Measurements from ENCODE around the gene ZNF93. TPM values are rescaled to one million over a fixed set of nuclear protein-coding genes. Genes with fewer than 3 reads are reported as not detected.
"Not testable (repeated sequence)": the region's sequence is repeated elsewhere in the genome, so short reads cannot be mapped to it uniquely, and the experiment has no call there.

The ZNF93 gene
- total RNA-seq: 1 to 10 TPM; 3.9 to 4.9 TPM

DNA sequence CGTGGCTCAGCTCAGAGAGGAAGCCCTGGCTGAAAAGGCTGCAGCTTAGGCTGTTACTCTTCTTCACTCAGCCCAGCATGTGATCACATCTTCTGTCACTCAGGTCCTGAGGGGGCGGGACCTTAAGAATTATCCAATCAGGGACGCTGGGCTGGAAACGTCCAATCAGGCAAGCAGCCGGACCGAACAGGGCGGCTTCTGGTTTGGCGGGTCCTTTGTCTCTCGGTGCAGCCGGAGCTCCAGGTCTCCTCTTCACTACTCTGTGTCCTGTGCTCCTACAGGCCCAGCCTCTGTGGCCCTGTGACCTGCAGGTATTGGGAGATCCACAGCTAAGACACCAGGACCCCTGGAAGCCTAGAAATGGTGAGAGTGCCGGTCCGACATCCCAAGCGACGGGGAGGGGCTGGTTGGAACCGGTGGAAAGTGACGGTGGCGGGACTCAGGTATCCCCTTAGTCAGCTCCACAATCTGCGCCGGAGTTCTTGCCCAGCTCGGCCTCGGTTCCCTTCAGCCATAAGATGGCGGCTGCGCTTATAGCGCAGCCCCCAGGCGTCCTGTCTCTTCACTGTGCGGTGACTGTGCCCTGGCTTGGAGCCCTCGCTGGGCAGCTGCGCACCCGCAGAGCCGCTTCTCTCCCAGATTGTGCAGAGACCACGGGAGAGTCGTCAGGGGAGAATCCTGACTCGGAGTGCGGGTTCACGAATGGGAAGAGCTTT, at the start of gene ZNF93:
Gene ZNF93, plus strand, starts transcription at position 218 of the 716 bp plus-strand sequence. Its CDS starts 143 bp downstream, at position 361.
- Histone ChIP-seq H3K9me3 (no peaks in the 10 kb centered on the region), H3K27me3 (no peaks in the 10 kb centered on the region), H3K9ac (ENCODE audit: low read depth in 2 of 2, low read length in 2 of 2) (peak within 1 kb of the TSS; percentile 64 to 81), H3K4me3 (peak within 1 kb of the TSS; percentile 69), H3K4me1 (no peaks in the 10 kb centered on the region), H3K36me3 (no peaks in the 10 kb centered on the region), H3K27ac (peak within 1 kb of the TSS; percentile 72)
- TF ChIP-seq, protein P1, sequence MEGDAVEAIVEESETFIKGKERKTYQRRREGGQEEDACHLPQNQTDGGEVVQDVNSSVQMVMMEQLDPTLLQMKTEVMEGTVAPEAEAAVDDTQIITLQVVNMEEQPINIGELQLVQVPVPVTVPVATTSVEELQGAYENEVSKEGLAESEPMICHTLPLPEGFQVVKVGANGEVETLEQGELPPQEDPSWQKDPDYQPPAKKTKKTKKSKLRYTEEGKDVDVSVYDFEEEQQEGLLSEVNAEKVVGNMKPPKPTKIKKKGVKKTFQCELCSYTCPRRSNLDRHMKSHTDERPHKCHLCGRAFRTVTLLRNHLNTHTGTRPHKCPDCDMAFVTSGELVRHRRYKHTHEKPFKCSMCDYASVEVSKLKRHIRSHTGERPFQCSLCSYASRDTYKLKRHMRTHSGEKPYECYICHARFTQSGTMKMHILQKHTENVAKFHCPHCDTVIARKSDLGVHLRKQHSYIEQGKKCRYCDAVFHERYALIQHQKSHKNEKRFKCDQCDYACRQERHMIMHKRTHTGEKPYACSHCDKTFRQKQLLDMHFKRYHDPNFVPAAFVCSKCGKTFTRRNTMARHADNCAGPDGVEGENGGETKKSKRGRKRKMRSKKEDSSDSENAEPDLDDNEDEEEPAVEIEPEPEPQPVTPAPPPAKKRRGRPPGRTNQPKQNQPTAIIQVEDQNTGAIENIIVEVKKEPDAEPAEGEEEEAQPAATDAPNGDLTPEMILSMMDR (IDR thresholded peaks at IDR 0.05): no peak
- intact Hi-C loops (cut with DNase I): no loop called here
- DNase-seq: peak; percentile 97

- H3K27ac ChIP-seq; H3K4me1 ChIP-seq; intact Hi-C loops (cut with DNase I); H3K9ac ChIP-seq (ENCODE audit: low read depth in 2 of 2, low read length in 2 of 2); H3K36me3 ChIP-seq; H3K9me3 ChIP-seq; H3K4me3 ChIP-seq; DNase-seq; H3K27me3 ChIP-seq: not testable (repeated sequence)
Measured at GRCh38 chr19:19851740-19852139, 49.0 kb upstream of the ZNF93 start.

- TF ChIP-seq, protein P1 (IDR thresholded peaks at IDR 0.05): no peak
- Histone ChIP-seq H3K4me3 (no peak overlapping the region), H3K9ac (ENCODE audit: low read depth in 2 of 2, low read length in 2 of 2) (no peak overlapping the region), H3K4me1 (no peaks in the 10 kb centered on the region), H3K9me3 (no peaks in the 10 kb centered on the region), H3K27me3 (no peaks in the 10 kb centered on the region), H3K36me3 (no peaks in the 10 kb centered on the region), H3K27ac (no peak overlapping the region)
- DNase-seq: no peak
- intact Hi-C loops (cut with DNase I): no loop called here
Measured at GRCh38 chr19:19858751-19859150, 42.0 kb upstream of the ZNF93 start.

- no peak overlapping the region for H3K4me3 ChIP-seq
- intact Hi-C loops (cut with DNase I): no loop called here
Measured at GRCh38 chr19:19860756-19861390, 39.9 kb upstream of the ZNF93 start.

DNA sequence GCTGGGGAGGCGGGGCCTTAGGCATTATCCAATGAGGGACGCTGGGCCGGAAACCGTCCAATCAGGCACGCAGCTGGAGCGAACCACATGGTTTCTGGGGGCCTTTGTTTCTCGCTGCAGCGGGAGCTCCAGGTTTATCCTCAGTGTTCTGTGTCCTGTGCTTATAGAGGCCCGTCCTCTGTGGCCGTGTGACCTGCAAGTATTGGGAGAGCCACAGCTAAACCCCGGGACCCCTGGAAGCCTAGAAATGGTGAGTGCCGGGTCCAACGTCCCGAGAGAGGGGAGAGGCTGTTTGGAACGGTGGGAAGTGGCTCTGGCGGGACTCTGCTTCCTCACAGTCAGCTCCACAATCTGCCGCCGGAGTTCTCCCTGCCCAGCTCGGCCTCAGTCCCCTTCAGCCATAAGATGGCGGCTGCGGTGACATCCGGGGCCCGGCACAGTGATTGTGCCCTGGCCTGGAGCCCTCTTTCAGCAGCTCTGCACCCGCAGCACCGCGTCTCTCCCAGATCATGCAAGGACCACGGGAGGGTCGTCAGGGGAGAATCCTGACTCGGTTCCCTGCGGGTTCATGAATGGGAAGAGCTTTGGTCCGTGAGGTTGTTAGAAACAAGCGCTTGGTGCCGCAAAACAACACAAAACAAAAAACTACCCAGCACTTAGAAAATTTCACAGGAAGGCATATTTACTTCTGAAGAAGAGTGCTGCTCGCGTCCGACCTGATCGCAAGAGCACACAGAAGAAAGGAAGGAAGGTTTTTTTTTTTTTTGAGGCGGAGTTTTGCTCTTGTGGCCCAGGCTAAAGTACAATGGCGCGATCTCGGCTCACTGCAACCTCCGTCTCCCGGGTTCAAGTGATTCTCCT, 34.8 kb upstream of the ZNF93 start, which contains the start of gene ZNF253:
Gene ZNF253, plus strand, starts transcription at position 133 of the 861 bp plus-strand sequence. Its CDS starts 115 bp downstream, at position 248.
- peak; percentile 98 for DNase-seq
- no peaks in the 10 kb centered on the region for H3K27me3 ChIP-seq
- H3K9ac ChIP-seq (ENCODE audit: low read depth in 2 of 2, low read length in 2 of 2): peak within 1 kb of the TSS; percentile 71 to 94
- peak within 1 kb of the TSS; percentile 94 for H3K27ac ChIP-seq
- peaks cover 11% of the 10 kb centered on the region for H3K4me1 ChIP-seq
- TF ChIP-seq, protein P1 (IDR thresholded peaks at IDR 0.05): no peak
- H3K36me3 ChIP-seq: no peaks in the 10 kb centered on the region
- H3K4me3 ChIP-seq: peak within 1 kb of the TSS; percentile 72
- H3K9me3 ChIP-seq: no peaks in the 10 kb centered on the region
- intact Hi-C loops (cut with DNase I): no loop called here

More at GRCh38 chr19:19860756-19861390, 39.9 kb upstream of the ZNF93 start:
- no peaks in the 10 kb centered on the region for H3K27me3 ChIP-seq
- no peak for DNase-seq
- H3K36me3 ChIP-seq: no peaks in the 10 kb centered on the region
- H3K4me1 ChIP-seq: no peaks in the 10 kb centered on the region
- no peak overlapping the region for H3K27ac ChIP-seq
- TF ChIP-seq, protein P1 (IDR thresholded peaks at IDR 0.05): no peak
- H3K9ac ChIP-seq (ENCODE audit: low read depth in 2 of 2, low read length in 2 of 2): no peak overlapping the region
- no peaks in the 10 kb centered on the region for H3K9me3 ChIP-seq

Data from colonic mucosa (tissue), 4 donors.